HG03442 (cell line): ENCODE data around the gene TIMM8B.
"Not testable (repeated sequence)": the region's sequence is repeated elsewhere in the genome, so short reads cannot be mapped to it uniquely, and the experiment has no call there.

Experiments used
- ATAC-seq: cut with Tn5 transposase; IDR thresholded peaks from one replicate; pipeline ENCODE4 v1.9.1; 2021; ENCODE audit warnings: mild to moderate bottlenecking, moderate library complexity; ENCODE audit not compliant: unreplicated experiment

The TIMM8B gene

DNA sequence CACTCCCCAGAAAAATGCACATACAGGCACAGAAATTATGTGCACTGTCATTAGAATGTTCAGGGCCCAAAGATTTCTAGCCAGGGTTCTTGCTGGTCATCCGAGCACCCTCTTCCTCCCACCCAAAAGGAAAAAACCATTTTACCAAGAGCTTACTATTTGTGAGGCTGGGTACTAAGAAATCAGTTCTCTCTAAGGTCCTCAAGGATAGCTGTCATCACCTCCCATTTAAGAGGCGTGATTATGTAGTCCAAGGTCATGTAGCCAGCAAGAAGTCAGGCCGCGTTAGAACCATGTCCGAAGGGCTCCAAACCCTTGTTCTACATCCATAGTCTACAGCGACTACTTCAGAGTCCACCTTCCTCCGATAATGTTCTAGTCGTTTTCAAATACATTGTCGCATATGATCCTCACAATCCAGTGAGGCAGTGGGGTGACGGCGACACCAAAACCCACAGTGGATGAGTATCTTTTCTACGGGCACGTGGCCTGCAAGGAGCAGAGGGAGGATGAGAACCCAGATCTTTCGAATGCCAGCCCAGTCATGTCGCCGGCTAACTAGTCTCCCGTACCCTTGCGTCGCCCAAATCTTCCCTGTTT lies 634 bp downstream of the TIMM8B start:
- peak; percentile 30 for ATAC-seq

DNA sequence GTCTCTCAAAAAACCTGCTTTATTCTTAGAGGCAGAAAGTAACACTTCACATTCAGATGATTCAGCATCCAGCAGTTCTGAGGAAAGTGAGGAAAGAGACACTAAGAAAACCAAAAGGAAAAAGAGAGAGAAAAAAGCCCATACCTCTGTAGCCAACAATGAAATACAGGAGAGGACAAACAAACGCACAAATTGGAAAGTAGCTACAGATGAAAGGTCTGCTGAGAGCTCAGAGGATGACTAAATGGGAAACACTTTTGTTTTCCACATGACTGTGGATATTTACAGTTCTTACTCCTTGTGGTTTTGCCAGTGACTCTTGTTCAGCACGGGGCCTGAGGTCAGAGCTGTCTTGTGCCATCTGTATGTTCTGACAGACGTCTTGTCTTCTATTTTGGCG lies 3.8 kb downstream of the TIMM8B start:
- ATAC-seq, result no peak

DNA sequence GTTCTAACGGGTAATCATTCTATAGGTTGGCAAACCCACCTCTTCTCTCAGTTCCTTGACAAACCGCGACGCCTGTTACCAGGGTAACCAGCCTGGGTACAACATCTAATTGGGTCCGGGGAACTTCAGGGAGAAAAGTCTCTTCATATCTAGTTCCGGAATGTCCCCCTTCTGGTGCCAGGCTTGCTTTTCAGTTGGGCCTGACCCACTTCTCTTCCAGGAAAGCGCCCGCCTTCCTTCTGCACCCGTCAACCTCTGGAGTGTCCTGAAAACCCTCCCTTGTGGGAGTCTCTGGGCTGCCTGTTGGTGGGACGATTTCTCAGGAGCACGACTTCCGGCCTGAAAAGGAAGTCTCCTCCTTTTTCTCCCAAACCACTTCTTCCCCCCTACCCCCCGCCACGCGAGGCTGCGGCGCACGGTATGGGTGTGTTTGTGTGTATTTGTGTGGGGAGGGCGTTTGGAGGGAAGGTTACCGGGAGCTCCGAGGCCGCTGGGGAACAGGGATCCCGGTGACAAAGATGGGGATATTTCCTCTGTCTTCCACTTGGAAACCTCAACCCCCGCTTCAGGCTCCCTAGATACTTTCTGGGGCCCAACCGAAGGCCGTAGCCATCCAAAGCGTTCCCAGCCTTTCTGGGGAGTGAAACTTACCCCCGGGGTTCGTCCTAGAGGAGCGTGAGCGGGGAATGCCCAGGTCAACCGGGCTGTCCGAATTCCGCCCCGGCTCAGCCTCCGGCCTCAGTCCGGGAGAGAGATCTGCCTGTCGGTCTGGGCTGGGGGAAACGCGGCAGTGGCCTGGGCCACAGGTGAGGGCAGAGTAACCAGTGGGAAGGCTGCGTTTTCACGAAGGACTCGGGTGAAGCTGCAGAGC lies 12.4 kb downstream of the TIMM8B start, which contains the start of the genes NKAPD1 and PIH1D2:
Gene NKAPD1, plus strand, starts transcription at position 359 of the 871 bp plus-strand sequence. CDS start 1,276 bp downstream, outside the sequence.
Gene PIH1D2, minus strand, starts transcription at position 77 of the 871 bp plus-strand sequence. CDS start 843 bp downstream, outside the sequence.
- peak; percentile 88 for ATAC-seq

DNA sequence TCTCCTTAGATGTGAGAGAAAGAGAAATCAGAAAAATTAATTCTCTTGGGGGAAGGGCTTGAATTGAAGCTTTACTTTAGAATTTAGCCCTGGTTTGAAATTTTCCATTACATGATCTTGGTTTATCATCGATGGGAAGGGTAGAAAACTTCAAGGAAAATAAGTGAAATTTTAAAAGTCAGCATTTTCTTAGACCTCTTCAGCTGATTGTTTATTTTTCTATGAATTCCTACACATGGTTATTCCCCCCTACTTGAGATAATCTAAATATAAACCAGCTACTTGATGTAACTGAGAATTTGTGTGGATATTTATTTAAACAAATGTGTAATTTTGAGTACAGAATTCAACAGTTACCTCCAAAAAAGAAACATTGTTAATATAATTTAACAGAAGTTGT lies 23.6 kb downstream of the TIMM8B start:
- ATAC-seq, result no peak

DNA sequence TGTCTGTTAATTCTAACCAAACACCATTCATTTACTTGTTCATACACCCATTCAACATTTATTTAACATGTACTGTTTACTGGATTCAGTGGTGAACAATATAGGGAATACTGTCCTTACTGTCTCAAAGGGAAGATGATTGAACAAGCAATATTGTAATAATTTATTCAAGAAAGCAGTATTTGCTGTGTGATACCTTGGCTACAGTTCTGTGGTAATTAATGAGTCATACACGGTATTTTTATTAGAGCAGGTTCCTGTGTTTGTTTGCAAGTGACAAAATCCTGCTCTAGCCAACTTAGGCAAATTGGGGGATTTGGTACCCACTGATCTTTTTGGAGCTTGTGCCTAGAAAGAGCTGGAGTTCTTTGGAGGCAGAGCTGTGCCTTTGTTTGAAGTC lies 28.5 kb downstream of the TIMM8B start:
- ATAC-seq, result no peak

DNA sequence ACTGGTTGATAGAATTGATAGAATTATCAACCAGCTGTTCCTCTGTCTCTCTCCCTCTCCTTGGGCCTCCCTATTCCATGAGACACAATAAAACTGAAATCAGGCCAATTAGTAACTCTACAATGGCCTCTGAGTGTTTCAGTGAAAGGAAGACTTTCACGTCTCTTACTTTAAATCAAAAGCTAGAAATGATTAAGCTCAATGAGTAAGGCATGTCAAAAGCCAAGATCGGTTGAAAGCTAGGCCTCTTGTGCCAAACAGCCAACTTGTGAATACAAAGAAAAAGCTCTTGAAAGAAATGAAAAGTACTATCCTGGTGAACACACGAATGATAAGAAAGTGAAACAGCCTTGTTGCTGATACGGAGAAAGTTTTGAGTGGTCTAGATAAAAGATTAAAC lies 29.4 kb downstream of the TIMM8B start:
- ATAC-seq, result no peak

DNA sequence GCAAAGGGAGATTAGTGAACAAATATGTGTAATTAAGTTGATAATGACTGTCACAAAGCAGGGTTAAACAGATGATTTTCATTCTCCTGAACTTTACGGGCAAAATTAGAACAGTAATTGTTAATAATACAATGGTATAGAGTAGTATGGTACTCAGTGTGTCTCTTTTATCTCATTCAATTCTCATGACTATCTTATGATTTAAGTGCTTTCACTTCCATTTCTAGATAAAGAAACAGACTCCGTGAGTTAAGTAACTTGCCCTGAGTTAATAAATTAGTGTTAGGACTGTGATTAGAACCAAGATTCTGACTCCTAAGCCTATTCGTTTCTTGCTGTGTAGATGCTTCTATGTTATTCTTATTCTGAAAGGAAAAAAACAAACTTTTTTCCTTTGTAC lies 34.8 kb downstream of the TIMM8B start:
- ATAC-seq, result no peak

DNA sequence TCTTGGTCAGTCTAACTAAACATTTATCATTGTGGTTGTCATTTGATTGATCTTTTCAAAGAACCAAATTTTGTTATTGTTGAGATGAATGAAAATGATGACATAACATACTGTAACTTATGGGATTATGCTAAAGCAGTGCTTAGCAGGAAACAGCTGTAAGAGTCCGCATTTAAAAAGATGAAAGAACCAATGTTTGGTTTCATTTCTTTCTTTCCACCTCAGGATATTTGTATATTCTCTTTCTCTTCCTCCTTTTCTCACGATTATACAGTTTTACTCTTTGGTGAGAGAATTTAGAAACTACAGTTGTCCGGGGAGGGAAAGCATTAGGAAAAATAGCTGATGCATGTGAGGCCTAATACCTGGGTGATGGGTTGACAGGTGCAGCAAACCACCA lies 35.8 kb downstream of the TIMM8B start:
- ATAC-seq, result peak; percentile 78

DNA sequence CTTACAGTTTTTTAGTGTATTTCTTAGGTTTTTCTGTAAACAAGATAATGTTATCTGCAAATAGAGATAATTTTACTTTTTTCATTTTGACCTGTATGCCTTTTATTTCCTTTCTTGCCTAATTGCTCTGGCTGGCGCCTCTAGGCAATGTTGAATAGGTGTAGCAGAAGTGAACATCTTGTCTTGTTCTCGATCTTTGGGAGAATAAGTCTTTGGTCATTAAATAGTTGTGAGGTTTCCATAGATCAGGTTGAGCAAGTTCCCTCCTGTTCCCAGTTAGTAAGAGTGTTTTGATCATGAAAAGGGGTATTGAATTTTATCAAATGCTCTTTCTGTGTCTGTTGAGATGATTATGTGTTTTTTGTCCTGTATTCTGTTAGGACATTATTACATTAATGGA lies 36.8 kb downstream of the TIMM8B start:
- ATAC-seq, result no peak

DNA sequence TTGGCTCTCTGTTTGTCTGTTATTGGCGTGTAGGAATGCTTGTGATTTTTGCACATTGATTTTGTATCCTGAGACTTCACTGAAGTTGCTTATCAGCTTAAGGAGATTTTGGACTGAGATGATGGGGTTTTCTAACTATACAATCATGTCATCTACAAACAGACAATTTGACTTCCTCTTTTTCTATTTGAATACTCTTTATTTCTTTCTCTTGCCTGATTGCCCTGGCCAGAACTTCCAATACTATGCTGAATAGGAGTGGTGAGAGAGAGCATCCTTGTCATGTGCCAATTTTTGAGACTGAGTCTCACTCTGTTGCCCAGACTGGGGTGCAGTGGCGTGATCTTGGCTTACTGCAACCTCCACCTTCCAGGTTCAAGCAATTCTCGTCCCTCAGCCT lies 38.3 kb downstream of the TIMM8B start:
- not testable (repeated sequence) for ATAC-seq

DNA sequence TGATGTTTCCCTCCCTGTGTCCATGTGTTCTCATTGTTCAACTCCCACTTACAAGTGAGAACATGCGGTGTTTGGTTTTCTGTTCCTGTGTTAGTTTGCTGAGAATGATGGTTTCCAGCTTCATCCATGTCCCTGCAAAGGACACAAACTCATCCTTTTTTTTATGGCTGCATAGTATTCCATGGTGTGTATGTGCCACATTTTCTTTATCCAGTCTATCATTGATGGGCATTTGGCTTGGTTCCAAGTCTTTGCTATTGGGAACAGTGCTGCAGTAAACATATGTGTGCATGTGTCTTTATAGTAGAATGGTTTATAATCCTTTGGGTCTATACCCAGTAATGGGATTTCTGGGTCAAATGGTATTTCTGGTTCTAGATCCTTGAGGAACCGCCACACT lies 39.9 kb downstream of the TIMM8B start:
- ATAC-seq, result not testable (repeated sequence)

DNA sequence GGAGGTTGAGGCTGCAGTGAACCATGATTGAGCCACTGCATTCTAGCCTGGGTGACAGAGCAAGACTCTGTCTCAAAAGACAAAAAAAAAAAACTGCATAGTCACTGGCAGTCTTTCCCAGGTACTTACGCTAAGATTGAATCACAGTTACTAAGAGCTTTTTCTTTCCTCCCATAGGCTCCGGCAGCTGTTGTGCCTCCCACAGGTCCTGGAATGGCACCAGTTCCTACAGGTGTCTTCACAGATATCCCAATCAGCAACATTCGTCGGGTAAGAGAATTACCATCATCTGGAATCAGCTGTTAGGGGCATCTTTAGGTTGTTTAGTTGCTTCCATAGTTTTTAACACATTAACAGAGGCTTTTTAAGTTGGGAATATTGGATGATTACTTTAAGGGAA lies 41.6 kb downstream of the TIMM8B start:
- ATAC-seq, result no peak

DNA sequence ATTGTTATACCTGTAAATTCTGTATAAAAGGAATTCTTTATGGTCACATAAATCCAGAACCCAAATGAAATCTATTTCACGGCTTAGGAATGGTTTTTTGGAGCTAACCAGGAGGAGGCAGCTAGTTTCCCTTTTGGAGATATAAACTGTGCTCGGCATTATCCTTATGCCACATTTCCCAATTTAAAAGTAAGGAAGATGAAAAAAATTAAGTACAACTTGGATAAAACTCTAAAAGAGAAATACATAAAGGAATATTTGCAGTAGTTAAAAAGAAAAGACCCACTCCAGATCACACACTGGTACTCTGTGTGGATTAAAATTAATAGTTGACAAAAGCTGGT lies 43.6 kb downstream of the TIMM8B start:
- ATAC-seq, result no peak

DNA sequence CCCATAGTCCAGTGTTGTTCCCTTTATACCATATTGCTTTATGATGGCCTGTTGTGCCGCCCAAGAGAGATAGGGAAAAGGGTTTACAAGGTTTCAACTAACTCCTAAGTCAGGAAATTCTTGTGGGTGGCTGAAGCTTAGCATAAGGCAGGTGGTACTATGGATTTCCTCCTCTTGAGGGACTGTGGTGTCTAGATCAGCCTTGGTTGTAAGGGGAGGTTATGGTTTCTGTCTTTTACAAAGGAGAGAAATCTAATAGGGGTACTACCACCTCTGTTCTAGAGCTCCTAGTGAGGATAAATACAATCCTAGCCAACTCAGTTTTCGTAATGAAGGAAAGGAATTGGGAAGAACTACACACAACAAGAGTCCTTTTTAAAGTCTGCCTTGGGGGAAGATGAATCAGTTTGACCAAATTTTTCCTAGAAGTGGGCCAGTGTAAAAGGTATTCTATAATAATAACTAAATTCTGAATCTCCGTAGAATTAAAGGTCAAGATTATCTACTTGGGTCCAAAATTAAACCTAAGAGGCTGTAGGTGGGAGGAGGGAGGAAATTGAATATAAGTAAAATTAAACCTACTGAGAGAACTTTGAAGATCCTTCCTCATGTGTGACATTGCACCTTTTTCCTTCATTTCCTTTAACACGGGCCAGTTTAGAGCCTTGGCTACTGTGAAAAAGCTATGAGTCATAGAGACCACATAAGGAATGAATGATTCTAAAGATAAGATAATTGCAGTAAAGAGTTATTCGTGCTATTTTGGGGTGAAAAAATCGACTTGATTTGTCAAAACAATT lies 44.2 kb downstream of the TIMM8B start:
- ATAC-seq, result no peak

DNA sequence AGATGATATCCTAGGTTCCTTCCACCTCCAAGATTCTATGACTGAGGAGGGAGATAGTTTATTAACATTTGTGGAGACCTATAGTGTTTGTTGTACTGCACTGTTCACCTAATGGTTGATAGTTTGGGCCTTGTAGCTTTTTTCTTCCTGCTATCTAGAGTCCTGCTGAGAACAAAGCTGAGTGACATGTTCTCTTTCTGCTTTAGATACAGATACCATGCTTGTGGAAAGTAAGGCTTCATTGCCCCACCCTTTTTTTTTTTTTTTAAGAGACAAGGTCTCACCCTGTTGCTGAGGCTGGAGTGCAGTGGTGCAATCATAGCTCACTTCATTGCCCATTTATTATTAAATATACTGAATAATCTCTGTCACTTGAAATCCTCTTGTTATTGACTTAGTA lies 49.0 kb downstream of the TIMM8B start:
- ATAC-seq, result no peak
